MM.1S (cell line): ENCODE data around the gene WRNIP1.

ENCODE experiments used
- DNase-seq: peaks from one replicate; pipeline ENCODE4 v3.0.0-alpha.2; 2015
- H2AFZ ChIP-seq: fragments of 300-600 bp; sonication (generic); 2 replicates; pipeline ENCODE4 v1.6.0; 2016; ENCODE audit warnings: antibody characterized with exemption, low read length
- H3F3A ChIP-seq: fragments of 300-600 bp; sonication (generic); 2 replicates; pipeline ENCODE4 v1.6.1; 2016; ENCODE audit warnings: mild to moderate bottlenecking, antibody characterized with exemption, low read length, moderate library complexity, mixed read lengths; ENCODE audit not compliant: insufficient read depth
- H3K27ac ChIP-seq: fragments of 300-600 bp; sonication (generic); 2 replicates; pipeline ENCODE4 v1.5.1; 2016; ENCODE audit warnings: mild to moderate bottlenecking, low read length
- H3K27me3 ChIP-seq: fragments of 300-600 bp; sonication (generic); replicated peaks from 2 replicates; pipeline ENCODE4 v1.6.0; 2016; ENCODE audit warnings: low read length; ENCODE audit not compliant: insufficient read depth
- H3K36me3 ChIP-seq: fragments of 300-600 bp; sonication (generic); replicated peaks from 2 replicates; pipeline ENCODE4 v1.6.1; 2016; ENCODE audit warnings: mild to moderate bottlenecking, low read length, mixed read lengths; ENCODE audit not compliant: insufficient read depth
- H3K4me1 ChIP-seq: fragments of 300-600 bp; sonication (generic); 2 replicates; pipeline ENCODE4 v1.6.1; 2016; ENCODE audit warnings: low read length, mixed read lengths
- H3K4me2 ChIP-seq: fragments of 300-600 bp; sonication (generic); 2 replicates; pipeline ENCODE4 v1.6.0; 2016; ENCODE audit warnings: low read depth, low read length
- H3K4me3 ChIP-seq: fragments of 300-600 bp; sonication (generic); 2 replicates; pipeline ENCODE4 v1.5.1; 2016; ENCODE audit warnings: low read length, mixed read lengths
- H3K79me2 ChIP-seq: fragments of 300-600 bp; sonication (generic); 2 replicates; pipeline ENCODE4 v1.6.1; 2016; ENCODE audit warnings: mixed run types, low read length, mixed read lengths
- H3K9ac ChIP-seq: fragments of 300-600 bp; sonication (generic); 2 replicates; pipeline ENCODE4 v1.6.1; 2016; ENCODE audit warnings: low read length, mixed read lengths
- H3K9me2 ChIP-seq: fragments of 300-600 bp; sonication (generic); replicated peaks from 2 replicates; pipeline ENCODE4 v1.6.1; 2016; ENCODE audit warnings: mild to moderate bottlenecking, low read length, mixed read lengths; ENCODE audit not compliant: insufficient read depth
- H3K9me3 ChIP-seq: fragments of 300-600 bp; sonication (generic); replicated peaks from 2 replicates; pipeline ENCODE4 v1.6.1; 2016; ENCODE audit warnings: mild to moderate bottlenecking, low read length, mixed read lengths; ENCODE audit not compliant: insufficient read depth
- H4K20me1 ChIP-seq: fragments of 300-600 bp; sonication (generic); 2 replicates; pipeline ENCODE4 v1.6.1; 2016; ENCODE audit warnings: mild to moderate bottlenecking, low read length, moderate library complexity, mixed read lengths; ENCODE audit not compliant: insufficient read depth
- EZH2 ChIP-seq: fragments of 300-600 bp; sonication (generic); optimal IDR thresholded peaks from 2 replicates; pipeline ENCODE3; 2017; ENCODE audit warnings: low read depth, mild to moderate bottlenecking, antibody characterized with exemption, low read length, mixed read lengths
- EZH2phosphoT487 ChIP-seq: fragments of 300-600 bp; sonication (generic); IDR thresholded peaks from 2 replicates; pipeline ENCODE4 v1.6.1; 2018; ENCODE audit warnings: antibody characterized with exemption, low read length
- TF ChIP-seq, protein P1 (sequence below): fragments of 300-600 bp; sonication (generic); IDR thresholded peaks from 2 replicates; pipeline ENCODE4 v1.5.1; 2016; ENCODE audit warnings: antibody characterized with exemption, low read length, mixed read lengths

Gene WRNIP1

DNA sequence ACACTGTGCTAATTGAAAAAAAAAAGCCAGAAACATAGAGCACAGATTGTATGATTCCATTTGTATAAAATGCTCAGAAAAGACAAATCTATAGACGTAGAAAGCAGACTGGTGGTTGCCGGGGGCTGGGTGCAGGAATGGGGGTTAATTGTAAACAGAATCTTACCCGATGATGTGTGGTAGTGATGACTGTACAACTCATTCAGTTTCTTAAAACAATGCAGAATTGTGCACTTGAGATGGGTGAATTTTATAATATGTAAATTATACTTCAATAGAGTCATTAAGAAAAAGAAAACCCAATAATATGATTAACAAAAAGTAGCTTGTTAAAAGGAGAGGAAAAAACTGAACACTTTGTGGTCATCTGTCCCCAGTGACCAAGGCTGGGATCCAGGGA, 10.8 kb upstream of the WRNIP1 start:
- H3K27me3 ChIP-seq, result no peaks in the 10 kb centered on the region
- H3K9me2 ChIP-seq, result no peaks in the 10 kb centered on the region
- TF ChIP-seq EZH2, result no peak
- TF ChIP-seq, protein P1, sequence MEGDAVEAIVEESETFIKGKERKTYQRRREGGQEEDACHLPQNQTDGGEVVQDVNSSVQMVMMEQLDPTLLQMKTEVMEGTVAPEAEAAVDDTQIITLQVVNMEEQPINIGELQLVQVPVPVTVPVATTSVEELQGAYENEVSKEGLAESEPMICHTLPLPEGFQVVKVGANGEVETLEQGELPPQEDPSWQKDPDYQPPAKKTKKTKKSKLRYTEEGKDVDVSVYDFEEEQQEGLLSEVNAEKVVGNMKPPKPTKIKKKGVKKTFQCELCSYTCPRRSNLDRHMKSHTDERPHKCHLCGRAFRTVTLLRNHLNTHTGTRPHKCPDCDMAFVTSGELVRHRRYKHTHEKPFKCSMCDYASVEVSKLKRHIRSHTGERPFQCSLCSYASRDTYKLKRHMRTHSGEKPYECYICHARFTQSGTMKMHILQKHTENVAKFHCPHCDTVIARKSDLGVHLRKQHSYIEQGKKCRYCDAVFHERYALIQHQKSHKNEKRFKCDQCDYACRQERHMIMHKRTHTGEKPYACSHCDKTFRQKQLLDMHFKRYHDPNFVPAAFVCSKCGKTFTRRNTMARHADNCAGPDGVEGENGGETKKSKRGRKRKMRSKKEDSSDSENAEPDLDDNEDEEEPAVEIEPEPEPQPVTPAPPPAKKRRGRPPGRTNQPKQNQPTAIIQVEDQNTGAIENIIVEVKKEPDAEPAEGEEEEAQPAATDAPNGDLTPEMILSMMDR, result no peak
- TF ChIP-seq EZH2phosphoT487, result no peak
- no peaks in the 10 kb centered on the region for H4K20me1 ChIP-seq
- no peaks in the 10 kb centered on the region for H3K79me2 ChIP-seq
- no peaks in the 10 kb centered on the region for H3K9me3 ChIP-seq
- no peak overlapping the region for H3K27ac ChIP-seq
- H3F3A ChIP-seq, result no peaks in the 10 kb centered on the region
- H3K9ac ChIP-seq, result no peak overlapping the region
- H2AFZ ChIP-seq, result no peak overlapping the region
- H3K36me3 ChIP-seq, result no peaks in the 10 kb centered on the region
- no peak for DNase-seq
- no peak overlapping the region for H3K4me3 ChIP-seq
- H3K4me2 ChIP-seq, result no peak overlapping the region
- no peaks in the 10 kb centered on the region for H3K4me1 ChIP-seq

DNA sequence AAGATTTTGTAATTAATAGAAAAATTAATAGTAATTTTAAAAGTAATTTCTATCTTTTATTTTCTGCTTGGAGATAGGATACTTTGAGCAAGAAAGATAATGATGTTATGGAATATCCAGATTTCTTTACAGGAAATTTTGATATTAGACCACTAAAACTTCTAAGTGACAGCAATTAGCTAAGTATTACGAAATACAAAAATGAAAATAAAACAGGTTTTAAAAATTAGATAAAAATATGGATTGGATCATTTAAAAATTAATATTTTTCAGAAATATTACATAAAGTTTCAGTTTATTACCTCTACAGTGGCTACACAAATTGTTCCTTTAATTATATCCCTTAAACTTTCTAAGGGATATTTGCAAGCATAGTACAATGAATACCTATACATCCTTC, 10.3 kb upstream of the WRNIP1 start:
- no peaks in the 10 kb centered on the region for H3K27me3 ChIP-seq
- H3K4me1 ChIP-seq, result no peaks in the 10 kb centered on the region
- no peak overlapping the region for H3K4me3 ChIP-seq
- no peaks in the 10 kb centered on the region for H3K9me2 ChIP-seq
- H4K20me1 ChIP-seq, result no peaks in the 10 kb centered on the region
- H2AFZ ChIP-seq, result no peak overlapping the region
- H3K9ac ChIP-seq, result no peak overlapping the region
- TF ChIP-seq EZH2, result no peak
- TF ChIP-seq EZH2phosphoT487, result no peak
- TF ChIP-seq, protein P1, result no peak
- no peaks in the 10 kb centered on the region for H3F3A ChIP-seq
- H3K36me3 ChIP-seq, result no peaks in the 10 kb centered on the region
- H3K27ac ChIP-seq, result no peak overlapping the region
- no peak overlapping the region for H3K4me2 ChIP-seq
- H3K79me2 ChIP-seq, result no peaks in the 10 kb centered on the region
- H3K9me3 ChIP-seq, result no peaks in the 10 kb centered on the region
- no peak for DNase-seq

DNA sequence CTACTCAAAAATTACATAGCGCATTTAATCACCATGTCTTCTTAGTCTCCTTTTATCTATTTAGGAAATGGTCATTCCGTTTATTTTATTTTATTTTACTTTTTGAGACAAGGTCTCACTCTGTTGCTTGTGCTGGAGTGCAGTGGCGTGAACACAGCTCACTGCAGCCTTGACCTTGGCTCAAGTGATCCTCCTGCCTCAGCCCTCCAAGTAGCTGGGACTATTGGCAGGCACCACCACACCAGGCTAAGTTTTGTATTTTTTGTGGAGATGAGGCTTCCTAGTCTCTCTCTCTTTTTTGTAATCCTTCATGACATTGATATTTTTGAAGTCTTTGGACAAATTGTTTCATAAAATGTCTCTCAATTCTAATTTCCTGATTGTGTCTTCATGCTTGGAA, 9.7 kb upstream of the WRNIP1 start:
- Histone ChIP-seq H4K20me1 (no peaks in the 10 kb centered on the region), H3K36me3 (no peaks in the 10 kb centered on the region), H3K27ac (no peak overlapping the region), H3K9me3 (no peaks in the 10 kb centered on the region), H3K4me3 (no peak overlapping the region), H3K4me2 (no peak overlapping the region), H3F3A (no peaks in the 10 kb centered on the region), H2AFZ (no peak overlapping the region), H3K9ac (no peak overlapping the region), H3K27me3 (no peaks in the 10 kb centered on the region), H3K79me2 (no peaks in the 10 kb centered on the region), H3K4me1 (no peaks in the 10 kb centered on the region), H3K9me2 (no peaks in the 10 kb centered on the region)
- no peak for TF ChIP-seq EZH2phosphoT487
- TF ChIP-seq, protein P1, result no peak
- no peak for TF ChIP-seq EZH2
- no peak for DNase-seq
